HCT116 (cell line): ENCODE measurements around the gene C6orf118.

Experiments used
- CTCF ChIP-seq, 3 experiments: fragments of 200-600 bp in 1 of 3; sonication (generic) in 1 of 3; IDR thresholded peaks in 2 of 3; conservative IDR thresholded peaks in 1 of 3; 2 replicates each; pipeline ENCODE4 v1.5.1; 2012 to 2017; ENCODE audit warnings: low read depth in 2 of 3, low read length in 2 of 3, antibody characterized with exemption in 1 of 3, borderline replicate concordance in 1 of 3, control low read depth in 1 of 3, mild to moderate bottlenecking in 1 of 3, mixed read lengths in 1 of 3, mixed run types in 1 of 3, moderate library complexity in 1 of 3; ENCODE audit not compliant: insufficient read depth in 1 of 3
- FOSL1 ChIP-seq: IDR thresholded peaks from 2 replicates; pipeline ENCODE4 v1.6.1; 2012; ENCODE audit warnings: low read depth
- POLR2A ChIP-seq: IDR thresholded peaks from 2 replicates; pipeline ENCODE4 v1.7.0; 2011; ENCODE audit warnings: borderline replicate concordance; ENCODE audit not compliant: insufficient read depth, insufficient read length; ENCODE audit errors: extremely low read depth
- TCF7L2 ChIP-seq: IDR thresholded peaks from 2 replicates; pipeline ENCODE4 v1.7.0; 2011; ENCODE audit warnings: borderline replicate concordance, inconsistent platforms; ENCODE audit not compliant: insufficient read depth, insufficient read length; ENCODE audit errors: extremely low read depth

GRCh38 chr6:165268987-165269386, 40.4 kb downstream of the C6orf118 start:
- TF ChIP-seq TCF7L2 (no peak), POLR2A (no peak), FOSL1 (no peak), CTCF (IDR thresholded peaks at IDR 0.05 in 2 of 3, conservative IDR thresholded peaks at IDR 0.05 in 1 of 3; ENCODE audit: borderline replicate concordance in 1 of 3, insufficient read depth in 1 of 3, low read depth in 2 of 3, low read length in 2 of 3) (no peak)
